AG09309 (cell line): ENCODE data around the gene HIGD1B.
"Not testable (repeated sequence)": the region's sequence is repeated elsewhere in the genome, so short reads cannot be mapped to it uniquely, and the experiment has no call there.

Experiments
- DNase-seq: peaks from one replicate; pipeline ENCODE4 v3.0.0-alpha.2; 2010; ENCODE audit warnings: low read depth
- H3K4me3 ChIP-seq: 2 replicates; pipeline ENCODE4 v1.5.1; 2011; ENCODE audit warnings: mild to moderate bottlenecking, low read depth, low read length, moderate library complexity; ENCODE audit not compliant: control insufficient read depth
- TF ChIP-seq, protein P1 (sequence below): IDR thresholded peaks from 2 replicates; pipeline ENCODE4 v1.5.1; 2011; ENCODE audit warnings: mild to moderate bottlenecking, low read depth, low read length, inconsistent platforms; ENCODE audit not compliant: insufficient read depth, control insufficient read depth; ENCODE audit errors: missing control alignments

Gene HIGD1B

DNA sequence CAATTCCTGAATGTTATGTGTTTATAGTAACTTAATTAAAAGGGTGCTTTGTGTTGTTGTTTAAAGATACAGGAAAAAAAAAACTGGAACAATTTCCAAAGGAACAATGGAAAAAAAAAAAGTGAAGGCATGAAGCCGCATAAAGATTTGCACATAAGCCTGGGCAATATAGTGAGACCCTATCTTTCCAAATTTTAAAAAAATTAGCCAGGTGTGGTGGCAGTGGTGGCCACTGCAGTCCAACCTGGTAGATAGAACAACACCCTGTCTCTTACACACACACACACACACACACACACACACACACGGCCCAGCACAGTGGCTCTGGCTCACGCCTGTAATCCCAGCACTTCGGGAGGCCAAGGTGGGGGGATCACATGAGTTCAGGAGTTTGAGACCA lies 39.5 kb upstream of the HIGD1B start:
- DNase-seq, result no peak
- H3K4me3 ChIP-seq, result no peak overlapping the region
- TF ChIP-seq, protein P1, sequence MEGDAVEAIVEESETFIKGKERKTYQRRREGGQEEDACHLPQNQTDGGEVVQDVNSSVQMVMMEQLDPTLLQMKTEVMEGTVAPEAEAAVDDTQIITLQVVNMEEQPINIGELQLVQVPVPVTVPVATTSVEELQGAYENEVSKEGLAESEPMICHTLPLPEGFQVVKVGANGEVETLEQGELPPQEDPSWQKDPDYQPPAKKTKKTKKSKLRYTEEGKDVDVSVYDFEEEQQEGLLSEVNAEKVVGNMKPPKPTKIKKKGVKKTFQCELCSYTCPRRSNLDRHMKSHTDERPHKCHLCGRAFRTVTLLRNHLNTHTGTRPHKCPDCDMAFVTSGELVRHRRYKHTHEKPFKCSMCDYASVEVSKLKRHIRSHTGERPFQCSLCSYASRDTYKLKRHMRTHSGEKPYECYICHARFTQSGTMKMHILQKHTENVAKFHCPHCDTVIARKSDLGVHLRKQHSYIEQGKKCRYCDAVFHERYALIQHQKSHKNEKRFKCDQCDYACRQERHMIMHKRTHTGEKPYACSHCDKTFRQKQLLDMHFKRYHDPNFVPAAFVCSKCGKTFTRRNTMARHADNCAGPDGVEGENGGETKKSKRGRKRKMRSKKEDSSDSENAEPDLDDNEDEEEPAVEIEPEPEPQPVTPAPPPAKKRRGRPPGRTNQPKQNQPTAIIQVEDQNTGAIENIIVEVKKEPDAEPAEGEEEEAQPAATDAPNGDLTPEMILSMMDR, result no peak

DNA sequence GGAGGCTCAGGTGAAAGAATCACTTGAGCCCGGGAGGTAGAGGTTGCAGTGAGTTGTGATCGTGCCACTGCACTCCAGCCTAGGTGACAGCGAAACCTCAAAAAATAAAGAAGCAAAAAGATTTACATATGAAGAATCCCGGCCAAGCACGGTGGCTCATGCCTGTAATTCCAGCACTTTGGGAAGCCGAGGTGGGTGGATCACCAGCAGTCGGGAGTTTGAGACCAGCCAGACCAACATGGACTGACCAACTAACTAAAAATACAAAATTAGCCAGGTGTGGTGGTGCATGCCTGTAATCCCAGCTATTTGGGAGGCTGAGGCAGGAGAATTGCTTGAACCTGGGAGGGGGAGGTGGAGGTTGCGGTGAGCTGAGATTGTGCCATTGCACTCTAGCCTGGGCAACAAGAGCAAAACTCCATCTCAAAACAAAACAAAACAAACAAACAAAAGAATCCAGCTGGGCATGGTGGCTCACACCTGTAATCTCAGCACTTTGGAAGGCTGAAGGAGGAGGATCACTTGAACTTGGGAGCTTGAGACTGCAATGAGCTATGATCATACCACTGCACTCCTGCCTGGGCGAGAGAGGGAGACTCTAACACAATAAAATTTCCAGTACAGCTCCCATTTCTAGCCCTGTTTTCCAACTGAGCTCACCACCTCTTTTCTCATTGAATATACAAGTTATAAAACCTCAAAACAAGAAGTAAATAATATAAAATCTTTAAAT lies 38.9 kb upstream of the HIGD1B start:
- not testable (repeated sequence) for DNase-seq, H3K4me3 ChIP-seq

DNA sequence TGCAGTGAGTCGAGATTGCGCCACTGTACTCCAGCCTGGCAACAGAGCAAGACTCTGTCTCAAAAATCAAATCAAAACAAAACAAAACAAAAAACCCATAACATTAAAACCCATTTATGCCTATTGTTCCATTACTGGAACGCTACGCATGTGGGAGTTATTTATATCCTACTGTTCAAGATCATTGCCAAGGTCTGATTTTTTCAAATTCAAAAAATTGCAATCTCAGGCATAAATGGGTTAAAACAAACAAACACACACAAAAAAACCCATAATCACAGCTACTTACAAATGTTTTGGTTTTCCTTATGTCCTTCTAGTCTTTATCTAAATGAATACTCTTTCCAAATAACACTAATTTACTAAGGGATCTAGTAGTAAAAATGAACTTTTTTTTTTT lies 35.4 kb upstream of the HIGD1B start:
- TF ChIP-seq, protein P1, result no peak
- H3K4me3 ChIP-seq, result no peak overlapping the region
- DNase-seq, result no peak

DNA sequence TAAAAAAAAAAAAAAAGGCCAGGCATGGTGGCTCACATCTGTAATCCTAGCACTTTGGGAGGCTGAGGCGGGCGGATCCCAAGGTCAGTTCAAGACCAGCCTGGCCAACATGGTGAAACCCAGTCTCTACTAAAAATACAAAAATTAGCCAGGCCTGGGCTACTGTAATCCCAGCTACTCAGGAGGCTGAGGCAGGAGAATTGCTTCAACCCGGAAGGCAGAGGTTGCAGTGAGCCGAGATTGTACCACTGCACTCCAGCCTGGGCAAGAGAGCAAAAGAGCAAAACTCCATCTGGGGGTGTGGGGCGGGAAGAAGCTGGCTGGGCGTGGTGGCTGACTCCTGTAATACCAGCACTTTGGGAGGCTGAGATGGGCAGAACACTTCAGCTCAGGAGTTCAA lies 29.2 kb upstream of the HIGD1B start:
- DNase-seq, result not testable (repeated sequence)

DNA sequence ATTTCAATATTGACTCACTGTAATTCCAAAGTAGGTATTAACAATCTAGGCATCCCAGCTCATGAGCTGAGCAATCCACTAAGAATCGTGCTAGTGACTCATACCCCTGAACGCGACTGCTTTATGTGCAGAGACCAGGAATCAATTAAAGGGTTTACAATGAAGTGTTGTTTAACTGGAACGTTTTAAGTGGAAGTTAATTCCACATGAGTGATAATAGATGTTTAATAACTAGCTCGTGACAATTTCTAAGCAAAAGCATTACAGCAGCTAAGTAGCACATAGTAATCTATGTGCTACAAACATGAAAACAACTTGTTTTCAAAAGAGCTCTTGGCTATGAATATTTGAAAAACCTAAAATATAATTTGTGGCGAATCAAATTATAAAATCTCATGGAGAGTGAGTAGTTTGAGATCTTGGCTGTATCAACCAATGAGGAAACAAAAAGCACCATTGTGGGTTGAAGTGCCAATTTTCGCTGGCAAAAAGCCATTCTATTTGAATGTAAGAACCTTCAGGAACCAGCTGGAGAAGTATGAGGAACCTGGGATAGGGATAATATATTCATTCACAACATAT lies 27.0 kb upstream of the HIGD1B start:
- TF ChIP-seq, protein P1, result no peak
- peak; percentile 62 for DNase-seq
- no peak overlapping the region for H3K4me3 ChIP-seq

More for the DNA sequence above, 29.2 kb upstream of the HIGD1B start:
- H3K4me3 ChIP-seq, result not testable (repeated sequence)

DNA sequence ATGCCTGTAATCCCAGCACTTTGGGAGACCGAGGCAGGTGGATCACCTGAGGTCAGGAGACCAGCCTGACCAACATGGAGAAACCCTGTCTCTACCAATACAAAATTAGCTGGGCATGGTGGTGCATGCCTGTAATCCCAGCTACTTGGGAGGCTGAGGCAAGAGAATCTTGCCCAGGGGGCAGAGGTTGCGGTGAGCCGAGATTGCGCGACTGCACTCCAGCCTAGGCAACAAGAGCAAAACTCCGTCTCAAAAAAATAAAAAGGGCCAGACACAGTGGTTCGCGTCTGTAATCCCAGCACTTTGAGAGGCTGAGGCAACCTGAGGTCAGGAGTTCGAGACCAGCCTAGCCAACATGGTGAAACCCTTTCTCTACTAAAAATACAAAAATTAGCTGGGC lies 22.4 kb upstream of the HIGD1B start:
- DNase-seq, H3K4me3 ChIP-seq: not testable (repeated sequence)

DNA sequence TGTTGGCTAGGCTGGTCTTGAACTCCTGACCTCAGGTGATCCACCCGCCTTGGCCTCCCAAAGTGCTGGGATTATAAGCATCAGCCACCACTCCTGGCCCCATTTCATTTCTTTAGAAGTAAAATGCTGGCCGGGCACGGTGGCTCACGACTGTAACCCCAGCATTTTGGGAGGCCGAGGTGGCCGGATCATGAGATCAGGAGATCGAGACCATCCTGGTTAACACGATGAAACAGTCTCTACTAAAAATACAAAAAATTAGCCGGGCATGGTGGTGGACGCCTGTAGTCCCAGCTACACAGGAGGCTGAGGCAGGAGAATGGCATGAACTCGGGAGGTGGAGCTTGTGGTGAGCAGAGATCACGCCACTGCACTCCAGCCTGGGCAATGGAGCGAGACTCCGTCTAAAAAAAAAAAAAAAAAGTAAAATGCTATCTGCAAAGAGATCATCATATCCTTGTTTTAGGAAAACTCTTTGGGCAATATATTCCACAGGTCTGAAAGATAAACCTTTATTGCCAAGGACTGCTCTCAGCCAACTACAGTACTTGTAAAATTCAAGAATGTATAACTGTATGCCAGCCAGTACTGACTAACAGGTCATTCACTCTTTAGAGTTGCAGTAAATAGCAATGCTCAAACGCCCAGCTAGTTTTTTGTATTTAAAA lies 21.4 kb upstream of the HIGD1B start:
- peak; percentile 42 for DNase-seq
- TF ChIP-seq, protein P1, result no peak
- no peak overlapping the region for H3K4me3 ChIP-seq

DNA sequence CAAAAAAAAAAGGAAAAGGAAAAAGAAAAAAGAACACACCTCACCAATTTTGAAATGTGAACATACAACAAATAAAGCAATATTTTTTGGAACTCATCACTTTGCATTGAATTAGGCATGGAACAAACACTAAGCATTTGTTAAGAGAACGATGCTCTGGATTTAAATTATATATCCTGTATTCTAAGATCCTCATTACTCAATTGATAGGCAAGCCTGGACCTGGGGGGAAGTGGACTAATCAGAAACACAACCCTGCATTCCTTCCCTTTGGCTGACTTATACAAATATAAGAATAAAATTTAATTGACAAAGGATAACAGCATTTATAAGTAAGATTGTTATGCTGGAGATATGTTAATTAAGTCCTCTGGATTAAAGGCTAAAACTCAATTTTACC lies 19.8 kb upstream of the HIGD1B start:
- H3K4me3 ChIP-seq, result peak overlapping the region; percentile 62
- TF ChIP-seq, protein P1, result no peak
- no peak for DNase-seq
